GM10266 (cell line): ENCODE data around the gene TMEM109.

ENCODE experiments used
- DNase-seq: peaks from one replicate; pipeline ENCODE4 v3.0.0; 2012; ENCODE audit errors: extremely low spot score
- CTCF ChIP-seq: IDR thresholded peaks from 2 replicates; pipeline ENCODE4 v1.5.1; 2012; ENCODE audit warnings: mild to moderate bottlenecking, low read depth; ENCODE audit not compliant: control insufficient read depth, insufficient read depth; ENCODE audit errors: missing control alignments

Gene TMEM109

GRCh38 chr11:60919956-60920355 lies 6.0 kb downstream of the TMEM109 start:
- no peak for DNase-seq
- no peak for TF ChIP-seq CTCF

GRCh38 chr11:60921259-60921658 lies 7.3 kb downstream of the TMEM109 start:
- TF ChIP-seq CTCF: no peak
- no peak for DNase-seq

- TF ChIP-seq CTCF: no peak
- DNase-seq: no peak
Observed at GRCh38 chr11:60921777-60922335, 7.9 kb downstream of the TMEM109 start.

GRCh38 chr11:60922906-60923305 lies 8.9 kb downstream of the TMEM109 start:
- TF ChIP-seq CTCF: no peak
- no peak for DNase-seq

GRCh38 chr11:60923326-60923725 lies 9.4 kb downstream of the TMEM109 start:
- no peak for DNase-seq
- no peak for TF ChIP-seq CTCF

GRCh38 chr11:60923800-60924109 lies 9.8 kb downstream of the TMEM109 start:
- DNase-seq: no peak
- TF ChIP-seq CTCF: no peak

GRCh38 chr11:60924110-60924905 lies 10.3 kb downstream of the TMEM109 start, which contains the start of gene TMEM132A:
TMEM132A (plus strand) TSS chr11:60924460; CDS start chr11:60924634, 174 bp downstream.
- DNase-seq: peak; percentile 83
- no peak for TF ChIP-seq CTCF
